GM12801 (cell line): ENCODE data around the gene UBASH3B.

Source experiments
- CTCF ChIP-seq: IDR thresholded peaks from one replicate; pipeline ENCODE4 v1.5.1; 2011; ENCODE audit warnings: control low read depth; ENCODE audit not compliant: insufficient read length; ENCODE audit errors: extremely low read depth

The UBASH3B gene

GRCh38 chr11:122692444-122692843, 36.9 kb downstream of the UBASH3B start:
- no peak for TF ChIP-seq CTCF

- TF ChIP-seq CTCF, result no peak
Observed at GRCh38 chr11:122695076-122695615, 39.6 kb downstream of the UBASH3B start.

GRCh38 chr11:122696662-122697061, 41.1 kb downstream of the UBASH3B start:
- no peak for TF ChIP-seq CTCF

- TF ChIP-seq CTCF, result no peak
Observed at GRCh38 chr11:122697636-122698167, 42.2 kb downstream of the UBASH3B start.

- TF ChIP-seq CTCF, result no peak
Observed at GRCh38 chr11:122698392-122698791, 42.9 kb downstream of the UBASH3B start.

GRCh38 chr11:122700666-122701065, 45.1 kb downstream of the UBASH3B start:
- TF ChIP-seq CTCF, result no peak

- no peak for TF ChIP-seq CTCF
Observed at GRCh38 chr11:122701143-122701542, 45.6 kb downstream of the UBASH3B start.
